D721Med (cell line): ENCODE results near the gene CHMP4B.

Experiments used
- DNase-seq: peaks from one replicate; pipeline ENCODE4 v3.0.0; 2011; ENCODE audit warnings: low spot score; ENCODE audit not compliant: insufficient read length
- FAIRE-seq: peaks from 2 replicates; lab custom pipeline; 2011; peaks lifted over from hg19 to GRCh38; lab: Jason Lieb, UNC
- TF ChIP-seq, protein P1 (sequence below): IDR thresholded peaks from 2 replicates; pipeline ENCODE4 v1.5.1; 2012; ENCODE audit warnings: mild to moderate bottlenecking, control low read depth; ENCODE audit not compliant: insufficient read depth; ENCODE audit errors: missing control alignments

Gene CHMP4B

DNA sequence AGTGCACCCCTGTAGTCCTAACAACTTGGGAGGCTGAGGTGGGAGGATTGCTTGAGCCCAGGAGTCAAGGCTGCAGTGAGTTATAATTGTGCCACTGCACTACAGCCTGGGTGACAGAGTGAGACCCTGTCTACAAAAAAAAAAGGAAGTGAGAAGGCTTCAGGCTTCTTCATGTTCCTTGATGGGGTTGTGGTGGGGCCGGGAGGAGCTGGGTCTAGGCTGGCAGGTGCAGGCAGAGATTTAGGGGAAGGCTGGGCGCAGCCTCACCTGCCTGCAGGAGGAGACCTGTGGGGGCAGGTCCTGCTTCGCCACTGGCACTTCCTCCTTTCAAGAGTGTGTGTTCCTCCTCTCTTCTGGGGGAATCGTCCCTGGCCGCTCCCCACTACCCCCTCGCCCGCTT lies 63.9 kb downstream of the CHMP4B start:
- DNase-seq, result no peak
- TF ChIP-seq, protein P1, sequence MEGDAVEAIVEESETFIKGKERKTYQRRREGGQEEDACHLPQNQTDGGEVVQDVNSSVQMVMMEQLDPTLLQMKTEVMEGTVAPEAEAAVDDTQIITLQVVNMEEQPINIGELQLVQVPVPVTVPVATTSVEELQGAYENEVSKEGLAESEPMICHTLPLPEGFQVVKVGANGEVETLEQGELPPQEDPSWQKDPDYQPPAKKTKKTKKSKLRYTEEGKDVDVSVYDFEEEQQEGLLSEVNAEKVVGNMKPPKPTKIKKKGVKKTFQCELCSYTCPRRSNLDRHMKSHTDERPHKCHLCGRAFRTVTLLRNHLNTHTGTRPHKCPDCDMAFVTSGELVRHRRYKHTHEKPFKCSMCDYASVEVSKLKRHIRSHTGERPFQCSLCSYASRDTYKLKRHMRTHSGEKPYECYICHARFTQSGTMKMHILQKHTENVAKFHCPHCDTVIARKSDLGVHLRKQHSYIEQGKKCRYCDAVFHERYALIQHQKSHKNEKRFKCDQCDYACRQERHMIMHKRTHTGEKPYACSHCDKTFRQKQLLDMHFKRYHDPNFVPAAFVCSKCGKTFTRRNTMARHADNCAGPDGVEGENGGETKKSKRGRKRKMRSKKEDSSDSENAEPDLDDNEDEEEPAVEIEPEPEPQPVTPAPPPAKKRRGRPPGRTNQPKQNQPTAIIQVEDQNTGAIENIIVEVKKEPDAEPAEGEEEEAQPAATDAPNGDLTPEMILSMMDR, result no peak
- no peak for FAIRE-seq

DNA sequence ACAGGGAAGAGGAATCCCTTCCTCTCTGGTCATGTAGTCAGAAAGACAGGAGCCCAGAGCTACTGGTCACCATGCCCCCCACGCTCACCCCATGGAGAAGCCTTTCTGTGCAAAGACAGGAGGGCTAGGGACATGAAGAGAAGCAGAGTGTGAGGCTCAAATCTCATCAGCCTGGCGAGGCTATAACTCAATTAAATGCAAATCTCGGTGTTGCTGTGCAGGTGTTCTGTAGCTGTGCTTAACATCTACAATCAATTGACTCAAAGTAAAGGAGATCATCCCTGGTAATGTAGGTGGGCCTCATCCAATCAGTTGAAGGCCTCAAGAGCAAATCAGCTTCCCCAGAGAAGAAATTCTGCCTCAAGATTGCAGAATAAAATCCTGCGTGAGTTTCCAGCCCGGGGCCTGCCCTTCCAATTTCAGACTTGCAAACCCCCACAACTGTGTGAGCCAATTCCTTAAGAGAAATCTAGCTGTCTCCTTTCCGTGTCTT lies 64.4 kb downstream of the CHMP4B start:
- FAIRE-seq, result no peak
- TF ChIP-seq, protein P1, result no peak
- DNase-seq, result no peak

DNA sequence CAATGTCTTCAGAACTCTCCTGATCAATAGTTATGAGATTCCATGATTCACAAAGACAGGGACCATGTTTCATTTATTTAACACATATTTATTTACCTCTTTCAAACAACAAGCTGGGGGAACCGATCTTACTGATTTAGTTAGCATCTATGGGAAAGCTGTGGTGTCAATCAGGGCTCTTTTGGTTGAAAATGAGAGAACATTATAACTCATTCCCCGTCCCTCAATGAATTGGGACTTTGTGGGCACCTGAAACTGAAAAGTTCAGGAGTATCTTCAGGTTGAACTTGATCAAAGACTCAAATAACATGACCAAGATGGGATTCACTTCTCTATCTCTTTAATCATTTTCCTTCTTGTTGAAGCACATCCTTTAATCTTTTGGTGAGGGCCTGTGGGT lies 67.4 kb downstream of the CHMP4B start:
- FAIRE-seq, result no peak
- DNase-seq, result no peak
- TF ChIP-seq, protein P1, result no peak

DNA sequence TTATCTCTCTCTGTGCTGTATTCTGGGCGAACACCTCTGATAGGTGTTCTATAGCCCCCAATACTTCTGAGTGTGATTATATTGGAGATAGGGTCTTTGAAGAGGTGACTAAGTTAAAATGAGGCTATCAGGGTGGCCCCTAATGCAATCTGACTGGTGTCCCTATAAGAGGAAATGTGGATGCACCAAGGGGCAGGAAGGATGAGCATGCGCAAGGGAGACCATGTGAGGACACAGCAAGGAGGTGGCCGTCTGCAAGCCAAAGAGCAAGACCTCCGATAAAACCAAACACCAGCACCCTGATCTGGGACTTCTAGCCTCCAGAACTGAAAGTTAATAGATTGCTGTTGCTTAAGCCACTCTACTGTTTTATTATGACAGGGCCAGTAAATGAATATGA lies 69.2 kb downstream of the CHMP4B start:
- FAIRE-seq, result no peak
- TF ChIP-seq, protein P1, result no peak
- DNase-seq, result no peak

DNA sequence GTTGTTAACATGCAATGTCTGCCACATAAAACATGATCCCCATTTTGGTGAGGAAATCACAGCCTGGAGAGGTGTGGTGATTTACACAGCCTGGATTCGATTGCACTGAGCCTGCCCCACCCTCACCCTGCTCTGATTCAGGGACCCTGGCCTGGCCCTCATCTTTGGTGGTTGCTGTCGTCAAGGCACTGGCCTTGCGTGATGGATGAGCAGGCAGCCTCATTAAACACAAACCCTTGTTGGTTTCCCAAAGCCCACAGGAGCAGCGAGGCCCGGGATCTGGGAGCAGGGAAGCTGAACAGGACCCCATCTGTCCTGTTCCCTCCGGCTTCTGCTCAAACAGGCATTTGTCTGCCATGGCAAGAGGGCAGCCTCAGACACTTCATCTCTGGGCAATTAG lies 70.8 kb downstream of the CHMP4B start:
- TF ChIP-seq, protein P1, result no peak
- FAIRE-seq (no peak), DNase-seq (no peak)

DNA sequence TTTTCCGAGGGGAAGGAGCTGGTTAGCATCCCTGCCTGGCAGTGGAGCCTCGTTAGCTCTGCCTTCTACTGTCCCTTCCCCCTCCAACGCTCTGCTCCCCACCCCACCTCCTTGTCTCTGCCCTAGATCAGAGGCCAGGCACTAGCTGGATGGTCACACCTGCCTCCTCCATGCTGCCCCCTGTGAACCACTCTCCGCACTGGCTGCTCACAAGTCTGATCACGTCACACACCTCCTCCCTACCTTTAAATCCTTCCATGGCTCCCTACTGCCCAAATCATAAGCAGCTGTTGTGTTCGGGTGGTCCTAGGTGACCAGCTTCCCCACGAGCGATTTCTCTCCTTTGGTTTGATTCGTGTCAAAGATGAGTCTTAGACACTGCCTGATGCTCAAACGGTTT lies 71.3 kb downstream of the CHMP4B start:
- FAIRE-seq (no peak), DNase-seq (no peak)
- TF ChIP-seq, protein P1, result no peak

DNA sequence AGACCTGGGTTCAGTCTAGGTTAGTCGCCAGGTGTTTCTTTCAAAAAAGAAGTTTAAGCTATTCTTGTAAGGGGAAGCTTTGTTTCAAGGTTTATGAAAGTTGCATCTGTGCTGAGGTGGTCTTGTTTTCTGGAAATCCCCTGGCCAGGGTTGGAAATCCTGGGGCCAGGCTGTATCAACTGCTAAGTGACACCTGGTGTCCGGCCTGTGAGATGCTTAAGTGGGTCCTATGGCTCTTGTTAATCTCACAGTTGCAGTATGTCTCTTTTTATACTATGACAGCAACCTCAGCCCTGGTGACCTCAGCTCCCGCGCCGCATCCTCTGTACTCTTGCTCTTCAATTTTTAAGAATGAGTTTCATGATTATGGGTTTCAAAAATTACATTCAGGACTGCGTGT lies 72.0 kb downstream of the CHMP4B start:
- FAIRE-seq (no peak), DNase-seq (no peak)
- TF ChIP-seq, protein P1, result no peak
